Measurements from ENCODE around the gene PAQR4.

Gene PAQR4

DNA sequence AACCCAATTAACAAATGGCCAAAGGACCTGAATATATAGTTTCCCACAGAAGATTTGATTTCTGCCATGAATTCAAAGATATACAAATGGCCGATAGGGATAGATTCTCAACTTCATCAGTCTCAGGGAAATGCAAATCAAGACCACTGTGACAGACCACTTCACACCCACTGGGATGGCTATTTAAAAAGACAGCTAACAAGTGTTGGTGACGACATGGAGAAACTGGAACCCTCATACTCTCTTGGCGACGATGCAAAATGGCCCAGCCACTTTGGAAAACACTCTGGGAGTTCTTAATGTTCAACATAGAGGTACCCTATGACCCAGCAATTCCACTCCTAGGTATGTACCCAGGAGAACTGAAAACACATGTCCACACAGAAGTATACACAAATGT, 22.5 kb upstream of the PAQR4 start:
- DNase-seq (ENCODE audit: low read depth): no peak

DNA sequence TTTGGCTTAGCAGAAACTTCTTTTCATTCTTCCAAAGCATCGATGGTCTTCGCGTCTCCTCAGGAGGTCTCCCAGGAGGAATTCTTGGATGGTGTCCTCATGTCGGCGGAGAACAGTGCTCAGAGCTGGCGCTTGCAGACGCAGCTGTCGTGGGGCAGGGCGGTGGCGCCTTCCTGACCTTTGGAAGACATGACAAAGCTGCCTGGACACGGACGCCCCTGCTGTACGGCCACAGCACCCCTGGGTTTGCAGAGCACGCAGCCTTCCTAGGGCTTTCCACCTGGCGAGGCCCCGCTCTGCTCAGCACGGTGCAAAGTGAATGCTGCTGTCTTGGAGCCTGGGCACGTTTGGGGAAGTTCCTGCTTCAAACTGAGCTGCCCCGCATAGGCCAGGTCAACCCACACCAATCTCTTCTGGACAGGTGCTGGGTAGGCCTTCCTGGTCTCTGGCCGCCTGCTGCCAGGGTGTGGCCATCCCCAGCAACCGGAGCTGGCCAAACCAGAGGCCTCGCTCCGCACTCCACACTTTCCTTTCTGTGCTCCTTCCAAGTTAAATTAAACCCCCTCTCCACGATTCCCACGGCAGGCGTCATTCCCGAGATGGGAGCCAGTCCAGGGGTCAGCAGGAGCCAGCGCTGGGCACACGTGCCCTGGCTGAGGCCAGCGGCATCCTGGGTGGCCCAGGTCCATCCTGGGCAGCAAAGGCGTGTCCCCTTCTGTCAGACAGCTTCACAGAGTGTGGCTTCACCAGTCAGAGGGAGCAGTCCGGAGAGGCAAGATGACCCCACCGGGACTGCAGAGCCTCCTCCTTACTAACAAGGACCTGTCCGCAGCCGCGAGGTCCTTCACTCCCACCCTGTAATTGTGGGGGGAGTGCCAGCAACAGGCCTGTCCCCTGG, 20.1 kb upstream of the PAQR4 start:
- DNase-seq (ENCODE audit: low read depth): no peak

DNA sequence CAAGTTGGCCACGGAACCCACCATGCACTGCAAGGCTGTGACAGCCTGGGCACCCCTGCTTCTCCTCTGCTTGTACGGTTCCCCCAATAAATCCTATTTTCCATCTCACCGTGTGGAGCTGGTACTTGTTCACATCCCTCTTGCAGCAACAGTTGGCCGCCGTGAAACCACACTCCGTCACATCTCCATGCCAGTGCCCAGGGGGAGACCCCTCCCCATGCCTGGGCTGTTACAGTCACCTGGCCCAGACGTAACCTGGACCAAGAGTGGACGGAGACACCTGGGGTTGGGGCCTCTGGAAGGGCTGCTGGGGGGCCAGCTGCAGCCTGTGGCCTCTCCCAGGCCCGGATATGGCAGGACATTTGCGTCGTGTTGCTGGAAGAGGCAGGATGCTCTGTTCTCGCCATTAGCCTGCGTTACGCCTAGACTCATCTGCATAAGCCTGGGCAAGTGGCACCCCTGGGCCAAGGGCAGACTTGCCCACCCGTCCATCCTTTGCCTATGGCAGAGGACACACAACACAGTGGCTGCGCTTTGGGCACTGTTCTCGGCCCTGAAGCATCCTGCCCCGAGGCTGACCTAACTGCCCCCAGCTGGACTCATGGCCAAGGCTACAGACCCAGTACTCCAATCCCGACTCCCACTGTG, 19.3 kb upstream of the PAQR4 start:
- no peak for DNase-seq (ENCODE audit: low read depth)

DNA sequence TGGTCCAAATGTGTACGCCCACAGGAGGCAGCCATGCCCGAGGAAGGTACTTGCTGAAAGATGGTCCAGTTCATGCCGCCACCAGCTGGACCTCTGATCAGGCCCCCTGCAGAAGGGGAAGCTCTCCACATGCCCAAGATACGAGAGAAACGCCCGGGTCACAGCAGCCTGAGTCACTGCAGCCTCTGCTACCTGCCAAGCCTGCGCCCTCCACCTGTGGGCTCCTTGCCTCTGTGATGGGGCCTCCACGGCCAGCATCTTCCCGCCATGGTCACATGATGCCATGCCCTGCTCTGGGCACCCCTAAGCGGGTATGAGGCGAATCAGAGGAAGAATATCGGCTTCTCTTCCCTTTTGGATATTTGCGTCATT, 18.8 kb upstream of the PAQR4 start:
- DNase-seq (ENCODE audit: low read depth): no peak

DNA sequence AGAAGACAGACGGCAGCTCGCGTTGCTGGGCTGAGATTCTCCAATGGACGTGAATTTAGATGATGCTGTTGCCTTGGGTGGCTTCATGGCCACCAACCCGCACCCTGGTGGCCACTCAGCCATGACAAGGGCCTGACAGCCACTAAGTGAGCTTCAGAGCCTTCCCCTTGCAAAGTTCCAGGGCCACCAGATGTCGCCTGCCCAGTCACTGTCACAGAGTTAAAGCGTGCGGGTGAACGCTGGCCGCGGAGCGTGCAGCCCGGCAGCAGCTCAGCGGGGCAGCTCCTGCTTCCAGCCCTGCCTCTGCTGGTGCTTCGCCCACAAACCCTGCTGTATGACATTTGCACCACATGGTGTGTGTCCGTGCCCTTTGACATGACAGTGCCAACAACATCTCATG, 18.4 kb upstream of the PAQR4 start:
- no peak for DNase-seq (ENCODE audit: low read depth)

DNA sequence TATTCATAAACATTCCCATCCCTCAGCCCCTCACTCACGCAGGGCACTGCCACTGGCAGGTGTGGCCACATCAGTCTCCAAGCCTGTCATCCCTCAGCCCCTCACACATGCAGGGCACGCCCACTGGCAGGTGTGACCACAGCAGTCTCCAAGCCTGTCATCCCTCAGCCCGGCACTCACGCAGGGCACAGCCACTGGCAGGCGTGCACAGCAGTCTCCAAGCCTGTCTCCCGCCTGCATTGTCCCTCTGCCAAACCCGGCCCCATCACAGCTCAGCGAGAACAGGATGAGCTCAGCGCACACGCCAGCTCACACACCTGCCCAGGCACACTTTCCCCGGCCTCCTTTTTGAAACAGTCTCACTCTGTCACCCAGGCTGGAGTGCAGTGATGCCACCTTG, 16.5 kb upstream of the PAQR4 start:
- no peak for DNase-seq (ENCODE audit: low read depth)

DNA sequence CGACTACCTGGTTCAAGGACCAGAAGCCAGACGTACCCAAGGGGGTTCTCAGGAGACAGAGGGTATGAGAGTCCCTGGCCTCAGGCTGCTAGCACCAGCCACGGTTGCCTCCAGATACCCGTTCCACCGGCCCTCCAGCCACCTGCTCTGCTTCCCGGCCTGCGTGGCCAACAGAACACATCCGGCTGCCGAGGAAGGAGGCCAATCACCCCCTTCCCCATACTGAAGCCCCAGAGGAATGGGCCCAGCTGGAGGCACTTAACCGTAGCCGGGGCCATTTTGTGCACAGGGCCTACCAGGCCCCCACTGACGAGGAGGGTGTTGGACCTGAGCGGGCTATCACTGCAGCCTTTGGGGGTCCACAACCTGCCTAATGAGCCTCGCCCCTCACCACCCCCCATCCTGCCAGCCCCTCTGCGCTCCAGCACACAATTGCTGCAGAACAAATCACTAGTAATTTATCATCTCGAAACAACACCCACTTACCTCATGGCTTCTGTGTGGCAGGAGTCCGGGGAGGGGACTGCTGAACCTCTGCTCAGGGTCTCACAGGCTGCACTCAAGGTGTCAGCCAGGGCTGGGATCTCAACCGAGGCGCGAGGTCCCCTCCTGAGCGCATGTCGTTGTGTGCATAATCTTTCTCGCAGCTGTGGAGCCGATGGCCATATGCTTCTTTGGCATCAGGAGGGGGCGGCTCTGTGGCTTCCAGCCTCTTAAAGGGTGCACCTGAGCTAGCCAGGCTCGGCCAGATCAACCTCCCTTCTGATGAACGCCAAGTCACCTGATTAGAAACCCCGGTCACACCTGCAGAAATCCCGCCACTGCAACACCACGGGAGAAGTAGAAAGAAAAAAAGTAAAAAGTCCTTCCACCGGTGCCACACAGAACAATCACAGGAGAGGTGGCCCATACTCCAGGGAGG, 15.2 kb upstream of the PAQR4 start:
- no peak for DNase-seq (ENCODE audit: low read depth)

DNA sequence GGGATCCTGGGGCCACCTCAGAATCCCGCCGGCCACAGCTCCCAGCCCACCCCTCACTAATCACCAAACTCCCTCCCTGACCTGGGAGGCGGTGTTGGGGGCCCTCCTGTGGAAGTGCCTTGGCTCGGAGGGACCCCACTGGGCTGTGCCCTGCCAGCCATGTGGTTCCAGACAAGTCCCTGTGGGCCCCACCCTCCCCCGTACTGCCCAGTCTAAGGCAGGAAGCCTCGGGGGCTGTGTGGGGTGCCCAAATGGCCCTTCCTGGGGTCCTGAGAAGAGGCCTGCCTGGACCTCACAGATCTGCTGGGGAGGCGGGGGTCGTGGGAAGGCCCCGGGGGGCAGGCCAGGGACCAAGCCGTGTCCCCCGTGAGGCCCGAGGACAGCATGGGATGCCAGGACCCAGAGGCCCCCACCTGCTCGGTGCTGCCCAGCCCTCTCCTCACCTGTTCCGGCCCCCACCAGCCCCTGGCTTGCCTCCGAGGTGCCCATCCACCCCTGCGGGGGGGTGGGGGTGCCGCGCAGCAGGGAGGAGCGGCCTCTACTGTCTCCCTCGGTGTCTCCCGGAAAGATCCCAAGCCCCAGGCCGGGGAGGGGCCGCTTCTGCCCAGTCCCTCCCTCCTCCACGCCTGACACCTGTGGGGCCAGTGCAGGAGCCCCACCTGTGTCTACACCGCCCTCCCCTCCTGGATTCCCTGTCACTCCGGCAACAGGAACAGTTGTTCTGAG, 14.3 kb upstream of the PAQR4 start:
- no peak for DNase-seq (ENCODE audit: low read depth)

DNA sequence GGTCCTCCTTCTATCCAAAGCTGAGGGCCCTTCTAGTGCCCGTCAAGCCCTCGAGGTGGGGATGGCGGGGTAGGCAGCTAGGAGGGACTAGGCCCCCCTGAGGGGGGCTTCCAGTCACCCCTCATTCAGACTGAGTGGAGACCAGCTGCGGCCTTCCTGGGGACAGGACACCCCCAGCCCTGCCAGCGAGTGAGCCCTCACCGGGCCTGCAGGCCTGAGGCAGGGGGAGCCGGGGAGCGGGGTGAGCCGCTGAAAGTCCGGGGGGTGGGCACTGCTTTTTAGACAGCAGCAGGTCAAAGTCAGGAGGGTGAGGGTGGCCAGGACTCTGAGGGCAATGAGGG, 13.7 kb upstream of the PAQR4 start:
- no peak for DNase-seq (ENCODE audit: low read depth)

DNA sequence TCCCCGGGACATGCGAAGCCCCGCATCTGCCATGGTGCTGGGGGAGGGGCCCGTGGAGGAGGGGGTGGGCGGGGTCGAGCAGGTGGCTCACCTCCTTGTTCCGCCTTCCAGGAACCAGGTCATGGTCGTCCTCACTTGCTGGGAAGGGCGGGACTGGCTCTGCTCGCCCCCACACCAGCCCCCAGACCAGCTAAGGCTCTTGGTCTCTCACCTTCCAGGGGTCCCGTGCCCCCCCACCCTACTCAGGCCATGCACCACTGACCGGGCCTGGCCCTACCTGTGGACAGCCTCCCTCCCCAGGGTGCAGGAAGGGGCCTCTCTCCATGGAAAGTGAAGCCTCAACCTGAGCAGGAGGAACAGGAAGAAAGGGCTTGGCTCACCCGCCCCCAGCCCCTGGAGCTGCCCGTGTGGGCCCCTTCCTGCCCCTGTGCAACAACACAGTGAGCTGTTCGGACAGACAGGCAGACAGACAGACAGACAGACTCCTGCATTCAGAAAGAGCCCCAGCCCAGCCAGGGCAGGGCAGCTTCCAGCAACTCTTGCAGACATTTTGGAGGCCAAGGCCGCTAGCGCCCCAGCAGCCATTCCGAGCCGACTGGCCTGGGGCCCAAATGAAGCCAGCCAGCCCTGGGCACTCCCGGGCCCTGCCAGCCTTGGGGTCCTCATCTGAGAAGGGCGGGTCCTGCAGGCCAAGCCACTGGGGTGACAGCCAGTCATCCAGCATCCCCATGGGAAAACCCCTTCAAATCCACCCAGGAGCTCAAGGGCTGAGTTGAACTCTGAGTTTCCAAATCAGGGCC, 13.2 kb upstream of the PAQR4 start:
- DNase-seq (ENCODE audit: low read depth): no peak

DNA sequence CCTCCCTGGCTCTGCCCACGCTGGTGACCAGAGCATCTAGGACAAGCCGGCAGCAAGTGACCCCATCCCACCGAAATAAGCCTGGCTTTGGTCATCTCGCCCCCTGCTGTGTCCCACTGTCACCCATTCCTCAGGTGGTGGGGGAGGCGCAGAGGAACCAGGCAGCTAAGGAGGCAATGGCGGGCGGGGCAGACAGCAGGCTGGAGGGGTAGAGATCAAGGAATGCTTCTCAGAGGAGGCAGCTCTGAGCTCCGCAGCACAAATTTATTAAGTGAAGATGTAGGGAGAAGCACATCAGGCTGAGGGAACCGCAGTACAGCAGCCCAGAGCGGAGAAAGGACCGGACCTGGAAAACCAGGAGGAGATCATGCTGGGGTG, 12.6 kb upstream of the PAQR4 start:
- no peak for DNase-seq (ENCODE audit: low read depth)

DNA sequence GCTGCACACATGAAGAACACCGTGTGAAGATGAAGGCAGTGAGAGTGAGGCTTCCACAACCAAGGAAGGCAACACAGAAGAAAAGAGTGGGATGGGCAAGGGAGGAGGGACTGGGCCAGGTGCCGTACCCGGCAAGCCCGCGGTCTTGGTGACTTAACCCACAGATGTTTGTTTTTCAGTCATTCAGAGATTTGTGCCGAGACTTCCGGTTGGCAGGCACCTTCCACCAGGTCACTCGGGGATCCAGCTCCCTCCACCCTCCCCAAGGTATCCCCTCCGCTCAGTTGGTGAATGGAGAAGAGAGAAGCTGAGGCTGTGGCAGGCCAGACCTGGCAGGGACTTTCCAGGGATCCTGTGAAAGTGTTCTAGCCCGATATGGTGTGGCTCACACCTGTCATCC, 9.9 kb upstream of the PAQR4 start:
- no peak for DNase-seq (ENCODE audit: low read depth)

DNA sequence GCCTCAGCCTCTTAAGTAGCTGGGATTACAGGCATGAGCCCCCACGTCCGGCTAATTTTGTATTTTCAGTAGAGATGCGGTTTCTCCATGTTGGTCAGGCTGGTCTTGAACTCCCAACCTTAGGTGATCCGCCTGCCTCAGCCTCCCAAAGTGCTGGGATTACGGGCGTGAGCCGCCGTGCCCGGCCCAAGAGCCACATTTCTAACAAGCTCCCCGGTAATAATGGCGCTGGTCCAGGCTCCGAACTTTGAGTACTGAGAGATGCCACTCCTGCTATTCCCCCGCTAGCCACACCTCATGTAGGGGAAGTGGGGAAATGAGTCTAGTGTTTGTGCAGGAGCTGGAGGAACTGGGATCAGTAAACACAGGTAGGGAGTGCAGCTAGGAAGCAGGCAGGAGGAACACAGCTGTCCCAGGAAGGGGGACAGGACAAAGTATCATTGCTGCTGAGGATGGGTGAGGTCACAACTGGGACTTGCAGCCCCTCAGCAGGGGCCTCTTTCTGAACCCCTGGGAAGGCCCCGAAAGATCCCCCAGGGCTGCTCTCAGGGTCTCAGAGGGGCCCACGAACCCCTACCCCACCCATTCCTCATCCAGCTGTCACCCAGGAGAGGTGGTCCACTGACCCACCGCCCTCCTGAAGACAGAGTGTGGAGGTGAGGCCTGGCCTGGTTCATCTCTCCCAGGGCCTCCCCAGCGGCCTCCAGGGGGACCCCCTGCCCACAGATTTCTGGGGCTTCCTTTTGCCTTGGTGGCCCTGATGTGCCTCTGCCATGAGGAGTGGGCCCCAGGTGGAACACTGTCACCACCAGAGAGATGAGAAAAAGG, 8.8 kb upstream of the PAQR4 start:
- no peak for DNase-seq (ENCODE audit: low read depth)

DNA sequence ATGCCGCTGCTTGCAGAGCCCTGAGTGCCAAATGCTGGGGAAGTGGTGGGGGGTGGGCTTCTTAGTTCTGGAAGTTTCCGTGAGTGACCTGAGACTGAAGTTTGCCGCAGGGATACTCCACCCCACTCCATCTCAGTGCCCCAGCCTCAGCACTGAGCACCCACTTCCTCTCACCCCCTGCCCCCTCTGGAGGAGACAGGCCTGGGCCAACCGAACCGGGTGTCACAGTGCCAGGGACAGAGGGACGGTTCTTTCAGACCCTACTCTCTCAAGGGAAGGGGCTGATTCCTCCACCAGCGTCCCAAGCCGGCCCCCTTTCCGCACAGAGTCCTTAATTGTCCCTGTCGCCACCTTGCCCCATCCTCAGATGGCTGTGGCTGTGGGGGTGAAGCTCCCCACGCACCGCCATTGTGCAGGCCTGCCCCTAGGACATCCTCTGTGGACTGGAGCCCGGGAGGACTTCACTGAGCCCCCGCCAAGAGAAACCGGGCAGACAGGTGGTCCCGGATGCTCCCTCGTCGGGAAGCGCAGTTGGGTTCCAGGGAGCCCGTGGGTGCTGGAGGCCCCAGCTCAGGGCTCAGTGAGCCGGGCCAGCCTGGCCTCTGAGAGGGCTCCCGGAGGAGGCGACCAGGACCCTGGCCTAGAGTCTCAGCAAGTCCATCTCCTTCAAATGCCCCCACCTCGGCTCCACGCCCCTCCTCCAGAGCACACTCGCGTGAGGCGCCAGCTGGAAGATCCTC, 6.6 kb upstream of the PAQR4 start:
- no peak for DNase-seq (ENCODE audit: low read depth)

DNA sequence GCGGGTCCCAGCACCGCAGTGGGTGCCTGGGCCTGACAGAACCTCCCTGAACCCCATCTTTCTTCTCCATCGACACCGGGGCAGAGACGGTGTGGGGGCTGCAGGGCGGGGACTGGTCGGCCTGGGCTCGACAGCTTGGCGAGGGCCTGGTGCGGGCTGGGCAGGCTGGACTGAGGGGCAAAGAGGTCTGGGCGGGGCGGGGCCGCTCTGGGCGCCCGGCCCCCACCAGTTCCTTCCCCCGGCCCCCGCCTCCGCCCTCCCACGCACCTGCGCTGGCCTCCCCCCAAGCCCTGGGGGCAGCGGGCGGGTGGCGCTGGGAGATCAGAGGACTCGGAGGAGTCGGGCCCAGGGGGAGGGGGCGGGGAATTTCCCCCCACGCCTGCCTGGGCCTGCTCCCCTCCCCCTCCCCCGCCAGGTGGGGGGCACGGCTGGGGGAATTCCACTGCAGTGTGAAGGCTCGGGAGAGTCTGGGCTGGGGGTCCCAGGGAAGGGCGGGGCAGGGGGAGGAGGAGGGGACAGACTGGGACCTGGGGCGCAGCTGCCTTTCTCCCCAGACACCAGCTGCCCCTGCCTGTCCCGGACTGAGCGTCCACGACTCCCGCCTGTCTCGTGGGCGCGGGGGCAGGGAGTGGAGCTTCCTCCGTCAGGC, 6.0 kb upstream of the PAQR4 start:
- no peak for DNase-seq (ENCODE audit: low read depth)

DNA sequence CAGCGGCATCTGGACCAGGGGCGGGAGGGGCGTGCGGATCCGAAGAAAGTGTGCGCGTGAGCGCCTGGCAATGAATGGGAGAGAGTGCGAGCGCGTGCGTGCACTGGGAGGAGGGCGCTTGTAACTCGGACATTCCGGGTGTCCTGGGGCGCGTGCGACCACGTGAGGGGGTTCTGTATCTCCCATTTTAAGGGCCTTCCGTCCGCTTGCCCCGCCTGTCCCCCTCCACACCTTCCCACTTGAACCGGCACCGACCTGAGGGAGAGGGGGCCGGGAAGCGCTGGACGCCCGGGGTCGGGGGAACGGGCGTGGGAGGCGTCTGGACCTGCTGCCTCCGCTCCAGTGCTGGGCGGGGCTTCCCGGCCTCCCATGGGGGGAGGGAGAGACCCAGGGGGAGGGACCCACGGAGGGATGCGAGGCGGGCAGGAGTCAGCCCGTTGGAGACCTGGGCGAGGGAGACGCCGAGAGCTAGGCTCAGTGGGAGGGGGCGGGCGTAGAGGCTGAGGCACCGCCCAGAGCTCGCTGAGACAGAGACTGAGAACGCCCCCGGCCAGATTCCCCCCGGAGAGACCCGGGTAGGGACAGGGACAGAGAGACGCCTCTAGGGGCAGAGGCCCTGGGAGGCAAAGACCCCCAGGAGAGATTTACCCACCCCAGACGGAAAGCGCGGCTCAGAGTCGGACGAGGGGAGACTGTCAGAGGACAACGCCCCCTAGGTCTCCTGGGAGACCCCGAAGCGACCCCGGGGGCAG, 5.2 kb upstream of the PAQR4 start, which contains the start of gene KREMEN2:
KREMEN2 (plus strand) TSS at position 553 of the 752 bp plus-strand sequence. CDS start 246 bp downstream, outside the sequence.
- DNase-seq (ENCODE audit: low read depth): no peak

DNA sequence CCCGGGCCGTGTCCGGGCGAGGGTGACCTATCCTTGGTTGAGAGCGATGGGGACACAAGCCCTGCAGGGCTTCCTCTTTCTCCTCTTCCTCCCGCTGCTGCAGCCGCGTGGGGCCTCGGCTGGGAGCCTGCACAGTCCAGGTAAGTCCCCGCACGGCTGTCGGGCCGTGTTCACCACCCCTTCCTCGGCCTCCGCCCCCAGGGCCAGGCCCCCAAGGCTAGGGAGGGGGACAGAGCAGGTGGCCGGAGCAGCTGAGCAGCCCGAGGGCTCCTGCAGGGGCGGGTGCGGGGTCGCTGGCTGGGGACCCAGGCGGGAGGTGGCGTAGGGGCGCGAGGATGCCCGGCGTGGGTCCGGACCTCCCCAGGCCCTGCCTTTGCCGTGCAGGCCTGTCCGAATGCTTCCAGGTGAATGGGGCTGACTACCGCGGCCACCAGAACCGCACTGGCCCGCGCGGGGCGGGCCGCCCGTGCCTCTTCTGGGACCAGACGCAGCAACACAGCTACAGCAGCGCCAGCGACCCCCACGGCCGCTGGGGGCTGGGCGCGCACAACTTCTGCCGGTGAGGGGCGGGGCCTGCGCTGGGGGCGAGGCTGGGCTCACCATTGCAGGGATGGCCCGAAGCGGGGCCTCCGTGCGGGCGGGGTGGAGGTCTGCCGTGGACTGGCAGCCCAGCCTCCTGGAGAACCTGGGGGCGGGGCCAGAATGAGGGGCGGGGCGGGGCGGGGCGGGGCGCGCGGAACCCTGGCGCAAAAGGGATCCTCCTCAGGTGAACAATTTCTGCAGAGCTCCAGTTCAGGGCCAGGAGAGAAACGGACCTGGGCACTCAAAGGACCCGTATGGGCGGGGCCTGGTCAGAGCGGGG, 4.4 kb upstream of the PAQR4 start:
- no peak for DNase-seq (ENCODE audit: low read depth)
